GF-D8 (cell line): ENCODE data around the gene ROPN1L.
"Not testable (repeated sequence)": the region's sequence is repeated elsewhere in the genome, so short reads cannot be mapped to it uniquely, and the experiment has no call there.

Experiments used
- DNase-seq: peaks from one replicate; lab custom pipeline; 2025; lab: John Stamatoyannopoulos, UW

ROPN1L gene

DNA sequence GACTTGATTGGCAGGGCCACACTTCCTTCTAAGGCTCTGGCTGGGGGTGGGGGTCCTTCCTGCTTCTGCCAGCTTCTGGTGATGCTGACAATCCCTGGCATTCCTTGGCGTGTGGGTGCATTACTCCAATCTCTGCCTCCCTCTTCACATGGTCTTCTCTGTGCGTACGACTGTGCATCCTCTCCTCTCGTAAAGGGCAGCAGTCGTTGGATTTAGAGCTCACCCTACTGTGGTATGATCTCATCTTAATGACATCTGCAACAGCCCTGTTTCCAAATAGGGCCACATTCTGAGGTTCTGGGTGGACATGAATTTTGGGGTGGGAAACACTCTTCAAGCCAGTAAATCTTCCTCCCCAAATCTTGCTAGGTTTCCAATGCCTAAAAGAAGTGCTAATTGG, 36.8 kb downstream of the ROPN1L start:
- no peak for DNase-seq

DNA sequence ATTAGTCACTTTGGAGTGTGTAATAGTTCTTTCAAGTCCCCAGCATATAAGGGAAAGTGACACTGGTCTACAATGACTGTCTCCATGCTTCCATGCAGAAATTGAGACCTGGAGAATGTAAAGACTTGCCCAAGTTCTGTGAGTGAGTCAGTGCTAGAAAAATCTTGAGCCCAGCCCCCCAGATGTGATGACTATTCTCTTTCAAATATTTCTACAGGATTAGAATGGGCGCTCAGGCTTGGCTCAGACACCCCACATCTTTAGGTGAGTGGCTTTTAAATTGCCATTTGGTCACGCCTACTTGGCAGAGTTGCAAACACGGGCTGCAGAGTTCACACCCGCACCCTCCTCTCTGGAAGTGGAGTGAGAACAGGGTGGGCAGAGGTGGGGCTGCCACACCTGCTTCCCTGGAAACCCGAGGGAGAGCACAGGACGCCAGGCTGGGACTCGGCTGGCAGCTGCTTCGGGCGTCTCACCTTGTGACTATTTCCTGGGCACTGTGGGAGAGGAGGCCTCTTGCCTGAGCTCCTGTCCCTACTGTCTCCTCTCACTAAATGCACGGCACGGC, 37.6 kb downstream of the ROPN1L start:
- DNase-seq: no peak

DNA sequence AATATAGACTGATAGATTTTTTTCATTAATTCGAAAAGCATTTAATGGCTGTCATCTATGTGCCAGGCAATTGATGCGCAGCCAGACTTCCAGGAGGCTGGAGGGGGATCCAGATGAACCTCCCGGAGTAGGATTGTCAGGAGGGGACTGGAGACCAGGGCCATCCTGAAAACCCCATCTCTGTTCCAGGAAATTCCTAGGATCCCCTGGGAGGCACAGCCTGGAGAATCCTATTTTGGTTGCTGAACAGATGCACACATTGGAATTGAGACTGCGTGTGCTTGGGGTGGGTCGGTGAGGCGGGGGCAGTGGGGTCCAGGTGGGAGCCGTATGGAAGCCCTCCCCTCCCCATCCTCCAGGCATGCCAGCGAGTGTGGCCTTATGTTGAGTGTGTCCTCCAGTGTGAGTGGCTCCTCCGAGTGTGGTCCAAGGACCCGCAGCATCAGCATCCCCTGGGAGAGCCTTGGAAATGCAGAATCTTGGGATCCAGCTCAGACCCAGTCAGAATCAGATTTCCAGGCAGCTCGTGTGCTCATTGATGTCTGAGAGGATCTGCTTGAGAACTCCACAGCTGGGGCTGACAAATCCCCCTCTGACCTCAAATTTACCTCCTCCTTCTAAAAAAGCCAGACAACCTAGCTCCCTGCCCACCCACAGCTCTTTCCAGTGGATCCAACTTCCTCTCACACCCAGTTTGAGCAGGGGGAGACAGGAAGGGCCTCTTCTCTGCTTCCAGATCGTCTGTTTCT, 38.7 kb downstream of the ROPN1L start:
- DNase-seq: no peak

DNA sequence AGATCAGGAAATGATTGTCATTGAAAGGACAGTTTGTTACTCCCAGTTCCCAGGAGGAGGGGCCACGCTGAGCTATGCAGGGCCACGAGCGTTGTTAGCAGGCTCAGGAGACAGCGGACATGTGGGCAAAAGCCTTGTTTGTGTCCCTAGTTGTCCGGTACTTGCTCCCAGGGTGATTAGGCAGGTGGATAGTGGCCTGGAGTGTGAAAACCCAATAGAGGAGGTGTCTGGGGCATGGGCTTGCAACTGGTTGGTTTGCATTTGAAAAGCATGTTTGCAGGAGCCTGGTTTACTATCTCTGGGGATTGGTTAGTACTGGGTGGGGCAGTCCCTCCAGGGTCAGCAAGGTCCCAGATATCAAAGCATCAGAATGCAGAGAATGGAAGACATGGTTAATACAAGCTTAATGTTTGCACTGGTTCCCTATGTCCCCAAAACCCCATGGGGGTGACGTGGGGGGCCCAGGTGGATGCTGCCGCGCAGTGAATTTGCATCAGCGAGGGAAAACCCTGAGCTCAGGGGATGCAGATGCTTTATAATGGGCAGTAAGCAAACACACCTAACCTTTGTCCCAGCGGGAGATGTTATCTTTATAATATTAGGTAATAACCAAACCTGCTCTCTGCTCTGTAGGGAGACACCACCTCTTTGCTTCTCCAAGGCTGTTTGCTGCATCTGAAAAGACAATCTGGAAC, 39.7 kb downstream of the ROPN1L start:
- no peak for DNase-seq

DNA sequence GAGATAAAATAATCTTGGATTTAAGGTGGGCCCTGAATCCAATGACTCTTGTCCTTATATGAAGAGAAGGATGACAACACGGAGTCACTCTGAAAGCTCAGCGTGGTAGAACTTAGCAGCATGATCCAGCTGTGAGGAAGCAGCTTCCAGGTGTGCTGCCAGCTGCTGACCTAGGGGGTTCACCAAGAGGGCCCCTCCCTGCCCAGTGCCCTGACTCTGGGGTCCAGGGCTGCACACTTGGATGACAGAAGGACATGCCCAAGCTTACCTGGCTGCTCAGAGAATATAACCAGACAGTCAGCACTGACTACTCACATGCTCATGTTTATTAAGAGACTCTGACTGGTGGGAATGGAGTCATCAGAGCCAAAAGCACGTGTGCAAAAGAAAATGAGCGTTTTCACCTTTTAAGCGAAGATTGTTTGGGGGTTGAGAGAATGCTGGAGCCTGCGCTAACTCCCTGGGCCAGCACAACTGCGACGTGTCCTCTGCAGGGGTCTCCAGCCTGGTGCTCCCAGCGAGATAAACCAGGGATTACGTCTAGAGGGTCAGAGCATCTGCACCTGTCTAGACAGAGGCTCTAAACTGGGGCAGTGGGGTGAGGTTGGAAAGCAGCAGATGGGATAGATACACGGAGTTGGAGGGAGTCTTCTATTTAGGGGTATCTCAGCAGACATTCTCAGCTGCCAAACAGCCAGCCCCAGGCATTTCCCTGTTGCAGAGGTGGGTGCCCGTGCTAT, 41.3 kb downstream of the ROPN1L start:
- DNase-seq: no peak

DNA sequence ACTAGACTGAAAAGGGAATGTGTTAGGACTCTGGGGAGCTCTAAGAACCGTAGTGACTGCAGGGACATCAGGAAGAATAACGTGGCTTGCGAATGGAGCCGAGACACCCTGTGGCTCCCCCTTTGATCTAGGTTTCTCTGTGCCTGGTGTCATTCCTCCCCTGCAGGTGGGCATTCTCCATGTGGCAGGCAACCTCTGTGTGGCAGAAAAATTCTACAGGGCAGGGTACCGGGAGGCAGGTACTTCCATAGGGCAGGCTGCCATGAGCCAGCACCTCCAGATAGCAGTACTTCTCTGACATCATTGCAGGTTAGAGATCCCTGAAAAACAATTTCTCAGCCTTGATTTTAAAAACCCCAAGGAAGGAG, 43.1 kb downstream of the ROPN1L start:
- DNase-seq: no peak

DNA sequence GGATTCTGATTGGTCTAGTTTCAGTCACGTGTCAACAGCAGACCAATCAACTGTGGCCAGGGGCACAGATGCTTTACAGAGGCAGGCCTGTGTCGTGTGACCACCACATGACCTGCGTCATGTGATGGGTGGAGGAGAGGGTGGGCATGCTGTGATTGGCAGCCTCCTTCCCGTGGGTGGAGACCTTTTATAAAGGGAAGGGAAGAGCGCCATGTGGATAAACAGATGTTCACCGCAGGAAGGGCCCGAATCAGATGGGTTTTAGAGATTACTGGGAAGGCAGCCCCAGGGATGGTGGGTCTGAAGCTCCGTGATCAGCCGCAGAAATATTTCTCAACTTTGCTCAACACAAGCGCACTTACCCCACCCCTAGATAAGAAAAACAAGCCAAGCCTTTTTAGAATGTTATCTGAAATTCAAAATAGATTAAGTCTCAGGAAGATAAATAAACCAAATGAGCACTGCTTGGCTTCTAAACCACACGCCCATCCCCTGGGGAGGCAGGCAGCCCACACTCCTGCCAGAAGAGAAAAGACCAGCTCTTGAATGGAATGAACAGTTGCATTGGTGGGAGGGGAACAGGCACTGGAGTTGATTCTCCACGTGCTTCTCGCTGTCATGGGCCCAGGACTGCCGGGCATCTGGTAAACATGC, 43.6 kb downstream of the ROPN1L start:
- peak; percentile 99 for DNase-seq

DNA sequence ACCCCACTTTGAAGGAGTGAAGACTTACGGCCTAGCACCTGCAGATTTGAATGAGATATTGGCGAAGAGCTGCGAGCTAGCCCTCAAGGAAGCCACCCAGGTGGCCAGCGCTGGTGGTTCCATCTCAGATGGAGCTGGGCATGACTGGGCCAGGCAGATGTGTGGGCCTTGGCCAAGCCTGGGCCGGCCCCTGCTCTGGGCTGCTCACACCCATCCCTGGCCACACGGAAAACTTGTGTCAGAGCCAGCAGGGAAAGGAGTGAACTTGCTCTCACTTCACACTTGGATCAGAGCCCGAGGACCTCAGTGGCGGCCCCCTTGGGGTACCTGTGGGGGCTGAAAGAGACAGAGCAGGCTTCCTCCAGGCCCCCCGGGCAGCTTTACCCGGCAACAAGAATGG, 44.2 kb downstream of the ROPN1L start:
- DNase-seq: no peak

DNA sequence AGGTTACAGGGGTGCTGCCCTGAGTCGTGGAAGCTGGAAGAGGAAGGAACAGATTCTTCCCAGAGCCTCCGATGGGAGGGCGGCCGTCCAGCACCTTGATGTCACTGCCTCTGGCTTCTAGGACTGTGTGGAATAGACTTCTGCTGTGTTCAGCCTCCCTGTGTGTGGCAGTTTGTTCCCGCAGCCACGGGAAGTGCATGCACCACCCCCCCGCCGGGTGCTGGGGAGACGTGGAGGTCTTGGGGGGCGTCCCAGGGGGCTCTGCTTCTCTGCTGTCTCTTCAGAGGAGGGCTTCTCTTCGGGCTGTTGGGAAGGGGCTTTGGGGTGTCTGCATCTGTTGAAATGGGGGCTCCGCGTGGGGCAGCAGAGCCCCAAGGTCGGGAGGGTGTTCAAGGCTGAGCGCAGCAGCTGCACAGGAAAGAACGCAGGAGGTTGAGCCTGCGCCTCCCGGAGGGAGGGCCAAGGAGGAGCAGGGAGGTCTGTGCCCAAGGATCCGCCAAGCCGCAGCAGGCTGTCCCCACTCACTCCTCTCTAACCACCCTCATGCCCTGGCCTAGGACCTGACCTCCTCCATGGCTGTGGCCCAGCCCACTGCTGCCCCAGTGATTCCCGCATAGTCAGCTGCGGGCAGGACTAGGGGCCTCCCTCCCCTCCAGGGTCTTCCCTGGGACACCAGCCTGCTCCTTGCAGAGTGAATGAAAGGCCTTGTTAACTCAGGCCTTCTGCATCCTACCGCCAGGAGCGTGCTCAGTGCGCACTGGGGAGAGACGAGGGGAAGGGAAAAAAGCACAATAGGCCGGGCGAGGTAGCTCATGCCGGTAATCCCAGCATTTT, 45.0 kb downstream of the ROPN1L start:
- no peak for DNase-seq

DNA sequence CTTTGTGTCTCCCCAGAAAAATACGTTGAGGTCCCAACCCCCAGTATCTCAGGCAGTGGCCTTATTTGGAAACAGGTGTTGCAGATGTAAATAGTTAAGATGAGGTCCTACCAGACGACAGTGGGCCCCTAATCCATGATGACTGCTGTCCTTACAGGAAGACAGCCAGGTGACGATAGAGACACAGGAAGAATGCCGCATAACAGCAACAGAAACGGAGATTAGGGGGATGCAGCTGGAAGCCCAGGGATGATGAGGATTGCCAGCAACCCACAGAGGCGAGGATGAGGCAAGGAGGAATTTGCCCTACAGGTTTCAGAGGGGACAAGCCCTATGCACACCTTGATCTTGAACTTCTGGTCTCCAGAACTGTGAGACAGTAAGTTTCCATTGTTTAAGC, 46.5 kb downstream of the ROPN1L start:
- no peak for DNase-seq

DNA sequence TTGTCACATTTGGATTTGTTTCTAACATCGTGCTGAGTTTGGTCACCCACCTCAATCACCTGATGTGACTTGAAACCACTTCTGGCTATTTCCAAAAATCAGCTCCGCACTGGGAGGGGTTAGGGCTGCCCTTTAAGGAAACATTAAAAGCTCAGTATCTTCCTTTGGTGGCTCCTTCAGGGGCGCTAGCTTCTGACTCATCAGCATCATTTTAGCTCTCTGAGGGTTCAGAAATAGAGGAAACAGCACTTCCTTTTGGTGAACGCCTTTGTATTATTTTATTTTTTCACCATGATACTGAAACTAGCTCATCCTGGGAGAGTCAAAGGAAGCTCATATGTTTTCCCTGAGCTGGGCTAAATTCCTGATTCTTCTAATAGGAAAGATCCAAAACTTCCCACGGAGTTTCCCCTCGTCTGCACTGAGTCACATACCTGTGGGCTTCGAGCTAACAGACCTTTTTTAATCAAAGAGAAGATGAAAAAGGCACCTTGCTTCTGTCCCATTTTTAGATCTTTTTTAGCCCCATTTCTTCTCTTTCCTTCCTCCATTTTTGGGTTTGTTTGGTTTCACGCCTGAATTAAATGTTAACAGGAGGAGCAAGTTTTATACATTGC, 48.2 kb downstream of the ROPN1L start:
- DNase-seq: no peak

DNA sequence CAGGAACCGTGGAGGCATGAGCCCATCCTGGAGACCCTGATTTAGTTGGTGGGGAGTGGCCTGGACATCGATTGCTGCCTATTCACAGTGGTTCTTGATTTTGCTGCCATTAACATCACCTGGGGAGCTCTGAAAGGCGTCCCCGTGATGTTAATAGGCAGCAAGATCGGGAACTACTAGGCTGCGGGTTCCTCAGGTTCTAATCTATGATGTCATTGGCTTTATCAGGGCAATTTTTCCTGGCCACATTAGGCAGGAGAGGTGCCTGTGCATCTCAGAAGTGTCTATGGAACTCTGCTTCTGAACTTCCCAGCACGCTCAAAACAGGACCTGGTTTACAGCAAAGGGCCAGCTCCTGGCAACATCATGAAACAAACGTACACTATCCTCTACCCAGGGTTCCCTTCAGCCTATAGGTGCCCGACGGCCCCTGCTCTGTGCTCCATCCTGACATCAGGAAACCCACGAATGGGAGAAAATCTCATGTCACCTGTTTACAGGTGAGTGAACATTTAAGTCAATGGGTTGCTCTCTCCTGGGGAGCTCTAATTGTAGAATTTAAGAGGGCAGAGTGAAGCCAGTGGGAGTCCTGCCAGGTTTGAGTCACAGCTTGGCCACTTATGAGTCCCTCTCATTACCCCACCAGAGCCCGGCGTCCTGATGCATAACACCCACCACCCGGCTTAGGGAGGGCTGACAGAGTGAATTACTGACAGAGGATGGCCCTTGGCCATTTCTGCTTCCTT, 49.4 kb downstream of the ROPN1L start:
- no peak for DNase-seq

DNA sequence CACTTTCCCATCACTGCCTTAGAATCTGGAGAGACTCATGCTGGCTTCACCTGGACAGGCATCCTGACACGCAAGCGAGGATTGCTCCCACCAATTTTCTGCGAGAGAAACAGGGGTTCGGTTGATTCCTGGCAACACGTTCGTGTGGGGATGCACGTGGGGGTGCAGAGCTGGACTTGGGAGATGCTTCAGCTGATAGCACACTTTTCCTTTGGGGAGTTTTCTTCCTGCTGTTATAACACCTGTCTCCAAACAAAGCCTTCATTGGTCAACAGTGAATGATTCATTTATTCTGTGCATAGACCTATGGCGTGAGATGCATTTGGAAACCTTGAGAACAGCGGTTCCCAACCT, 50.0 kb downstream of the ROPN1L start:
- no peak for DNase-seq

DNA sequence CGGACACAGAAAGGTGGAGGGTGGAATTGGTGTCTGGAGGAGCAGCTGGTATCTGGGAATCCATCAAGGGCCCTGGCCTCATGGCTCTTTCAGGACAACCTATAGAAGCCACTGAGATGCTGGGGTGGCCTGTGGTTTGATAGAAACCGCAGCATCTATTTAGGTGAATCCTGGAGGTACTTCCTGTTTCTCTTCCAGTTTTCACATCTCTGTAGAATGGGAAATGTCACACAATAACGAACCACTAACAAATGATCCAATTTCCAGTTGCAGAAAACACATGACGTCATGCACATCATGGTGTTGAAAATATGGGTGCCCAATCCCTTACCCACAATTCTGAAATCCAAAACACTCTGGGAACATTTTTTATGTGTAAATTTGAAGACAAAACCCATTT, 52.2 kb downstream of the ROPN1L start:
- DNase-seq: no peak

DNA sequence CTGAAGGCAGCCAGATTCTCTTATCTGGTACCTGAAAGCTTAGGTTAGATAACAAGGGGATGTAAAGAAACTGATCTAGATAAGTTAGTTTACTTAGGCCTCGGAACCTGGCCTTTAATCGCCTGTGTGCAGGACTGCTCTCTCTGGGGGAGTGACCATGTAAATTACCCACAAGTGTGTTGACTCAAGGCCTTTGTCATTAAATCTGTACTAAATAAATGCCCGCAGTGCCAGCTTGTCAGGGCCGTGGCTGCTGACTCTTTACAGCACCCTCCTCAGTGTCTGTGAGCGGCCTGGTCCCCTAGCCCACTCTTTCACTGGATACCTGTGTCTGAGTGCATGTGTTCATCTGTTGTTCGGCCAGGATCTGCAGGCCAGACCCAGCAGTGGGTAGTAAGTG, 52.8 kb downstream of the ROPN1L start:
- not testable (repeated sequence) for DNase-seq

DNA sequence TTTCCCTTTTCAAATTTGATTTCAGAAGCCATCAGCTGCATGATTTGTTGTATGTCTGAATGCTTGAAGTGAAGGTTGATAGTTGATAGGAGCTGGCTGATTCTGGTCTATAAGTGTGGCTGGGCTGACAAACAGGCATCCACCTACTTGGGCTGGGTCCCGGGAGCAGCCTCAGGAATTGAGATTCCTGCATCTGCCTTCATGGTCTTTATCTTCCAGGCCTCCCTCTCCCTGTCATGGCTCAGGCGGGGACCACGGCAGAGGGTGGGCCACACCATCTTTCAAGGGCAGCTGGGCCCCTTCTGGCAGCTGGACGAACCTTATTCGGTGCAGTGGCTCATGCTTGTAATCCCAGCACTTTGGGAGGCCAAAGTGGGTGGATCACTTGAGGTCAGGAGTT, 55.9 kb downstream of the ROPN1L start:
- no peak for DNase-seq

DNA sequence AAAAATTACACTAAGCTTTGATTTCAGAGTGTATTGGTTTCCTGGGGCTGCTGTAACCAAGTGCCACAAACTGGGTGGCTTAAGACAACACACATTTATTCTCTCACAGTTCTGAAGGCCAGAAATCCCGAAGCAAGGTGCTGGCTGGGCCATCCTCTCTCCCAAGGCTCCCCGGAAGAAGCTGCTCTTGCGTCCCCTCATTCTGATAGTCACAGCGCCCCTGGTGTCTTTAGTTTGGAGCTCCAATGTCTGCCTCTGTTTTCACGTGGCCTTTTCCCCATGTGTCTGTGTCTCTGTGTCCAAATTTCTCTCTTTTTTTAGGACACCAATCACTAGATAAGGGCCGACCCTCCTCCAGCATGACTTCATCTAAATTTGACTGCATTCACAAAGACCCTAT, 56.7 kb downstream of the ROPN1L start:
- no peak for DNase-seq

DNA sequence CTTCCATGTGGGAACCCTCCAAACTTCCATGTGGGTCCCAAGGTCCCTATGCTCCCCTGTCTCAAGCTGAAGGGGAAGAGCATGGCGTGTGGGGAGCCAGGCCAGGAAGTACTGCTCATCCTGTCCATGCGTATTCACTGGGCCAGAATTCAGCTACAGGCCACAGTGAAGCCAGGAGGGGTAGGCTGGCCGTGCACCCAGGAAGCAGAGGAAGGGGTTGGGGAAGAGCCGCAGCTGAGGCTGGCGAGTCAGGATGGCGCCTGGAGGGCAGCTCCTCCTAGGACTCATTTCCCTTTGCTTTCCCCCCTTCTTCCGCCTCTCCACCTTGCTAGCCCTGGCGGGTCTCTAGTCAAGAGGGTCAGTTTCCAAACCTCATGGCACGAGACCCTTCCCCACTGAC, 57.4 kb downstream of the ROPN1L start:
- DNase-seq: no peak

DNA sequence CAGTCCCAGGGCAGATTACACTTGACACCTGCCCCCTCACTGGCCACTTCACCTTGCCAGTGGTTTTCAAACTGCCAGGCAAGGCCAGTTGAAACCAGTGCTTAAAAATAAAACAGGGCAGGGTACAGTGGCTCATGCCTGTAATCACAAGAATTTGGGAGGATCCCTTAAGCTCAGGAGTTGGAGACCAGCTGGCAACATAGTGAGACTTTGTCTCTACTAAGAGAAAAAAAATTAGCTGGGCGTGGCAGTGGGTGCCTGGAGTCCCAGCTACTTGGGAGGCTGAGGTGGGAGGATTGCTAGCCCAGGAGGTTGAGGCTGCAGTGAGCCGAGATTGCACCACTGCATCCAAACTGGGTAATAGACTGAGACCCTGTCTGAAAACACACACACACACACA, 58.1 kb downstream of the ROPN1L start:
- DNase-seq: no peak

DNA sequence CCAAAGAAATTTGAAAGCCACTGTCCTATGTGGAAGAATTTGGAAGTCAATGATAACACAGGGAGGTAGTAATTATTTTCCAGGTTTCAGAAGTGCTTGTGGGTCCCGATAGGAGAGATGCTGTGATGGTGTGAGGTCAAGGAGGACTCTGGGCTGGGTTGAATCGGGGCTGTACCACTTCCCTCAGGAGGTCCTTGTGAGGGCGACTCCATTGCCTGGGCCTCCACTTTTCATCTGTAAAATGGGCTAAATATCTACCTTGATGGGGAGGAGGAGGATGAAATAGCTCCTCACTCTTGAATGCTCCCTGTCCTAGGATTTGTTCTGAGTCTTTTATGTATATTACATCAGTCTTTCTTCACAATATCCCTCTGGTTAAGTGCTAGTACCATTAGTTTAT, 59.0 kb downstream of the ROPN1L start:
- no peak for DNase-seq
